ENCODE measurements around the gene ARL2.

GRCh38 chr11:64999478-64999877 is 14.5 kb upstream of the ARL2 start:
- TF ChIP-seq POLR2A (IDR thresholded peaks at IDR 0.05; ENCODE audit: low read depth, low read length) (no peak), POLR2AphosphoS5 (IDR thresholded peaks at IDR 0.05; ENCODE audit: low read depth, low read length) (no peak)

Data from GM12892 (cell line).